ENCODE results near the gene OBSCN. TPM values are rescaled to one million over a fixed set of nuclear protein-coding genes. Genes with fewer than 3 reads are reported as not detected.

Gene OBSCN
- total and polyA plus RNA-seq, 2 experiments from 2014 or later, result 1.1 to 5.2 TPM

DNA sequence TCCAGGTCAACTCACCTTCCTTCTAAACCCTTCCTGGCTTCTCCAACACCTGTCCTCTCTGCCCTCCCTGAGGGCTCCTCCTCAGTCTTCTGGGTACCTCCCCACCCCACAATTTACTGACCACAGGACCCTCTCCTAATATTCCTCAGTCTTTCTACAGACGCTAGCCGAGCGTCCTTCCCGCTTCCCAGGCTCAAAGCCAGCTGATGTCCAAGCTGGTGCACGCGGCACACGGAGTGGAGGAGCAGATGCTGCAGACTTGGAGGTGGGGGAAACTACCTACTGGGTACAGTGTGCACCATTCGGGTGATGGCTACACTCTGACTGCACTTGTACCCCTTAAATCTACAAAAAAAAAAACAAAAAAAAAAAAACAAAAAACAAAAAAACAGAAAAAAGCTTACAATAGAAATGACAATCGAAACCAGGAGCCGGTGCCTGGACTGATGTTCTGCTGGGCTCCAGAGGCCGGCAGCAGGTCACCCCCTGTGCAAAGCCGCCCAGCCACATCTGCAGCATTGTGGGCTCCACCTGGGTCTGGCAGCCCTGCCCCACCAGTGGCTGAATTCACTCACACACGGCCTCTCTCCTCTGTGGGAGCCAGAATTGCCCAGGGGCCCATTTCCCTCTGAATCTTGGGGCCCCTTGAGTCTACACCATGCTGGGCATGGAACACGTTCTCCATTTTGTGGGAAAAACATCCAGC lies 191.8 kb downstream of the OBSCN start:
- H3K27ac ChIP-seq, result no peak overlapping the region
- no peaks in the 10 kb centered on the region for H3K9me3 ChIP-seq (ENCODE audit: low read depth)
- WGBS, 2 experiments (ENCODE audit: low coverage in 1 of 2, low lambda C conversion rate in 2 of 2, missing lambda C conversion rate in 2 of 2), result 96 to 97% methylated on average over 14 of the region's 14 CpGs
- H3K4me3 ChIP-seq, result no peak overlapping the region
- in situ Hi-C loops (cut with MboI), result no loop called here
- no peak for DNase-seq
- peaks cover 56% of the 10 kb centered on the region for H3K79me2 ChIP-seq (ENCODE audit: insufficient read depth)
- no peak overlapping the region for H3K4me2 ChIP-seq (ENCODE audit: unreplicated experiment)
- peaks cover 2% of the 10 kb centered on the region for H3K4me1 ChIP-seq (ENCODE audit: insufficient read depth)
- TF ChIP-seq EZH2phosphoT487 (IDR thresholded peaks at IDR 0.05; ENCODE audit: insufficient read depth, low read depth), result no peak
- TF ChIP-seq EZH2 (IDR thresholded peaks at IDR 0.05; ENCODE audit: insufficient read depth, poor library complexity, severe bottlenecking), result no peak
- no peak overlapping the region for H3K9ac ChIP-seq
- H2AFZ ChIP-seq, result no peak overlapping the region
- H4K20me1 ChIP-seq (ENCODE audit: insufficient read depth), result 0 out of 2 replicates have a peak, but pooled peaks cover 5% of the 10 kb centered on the region
- H3F3A ChIP-seq (ENCODE audit: insufficient read depth), result no peaks in the 10 kb centered on the region
- H3K9me2 ChIP-seq (ENCODE audit: insufficient read depth), result no peaks in the 10 kb centered on the region
- no peaks in the 10 kb centered on the region; the same call in 1 of the 2 replicates for H3K36me3 ChIP-seq (ENCODE audit: low read depth)
- no peaks in the 10 kb centered on the region for H3K27me3 ChIP-seq (replicated peaks; ENCODE audit: insufficient read depth)

DNA sequence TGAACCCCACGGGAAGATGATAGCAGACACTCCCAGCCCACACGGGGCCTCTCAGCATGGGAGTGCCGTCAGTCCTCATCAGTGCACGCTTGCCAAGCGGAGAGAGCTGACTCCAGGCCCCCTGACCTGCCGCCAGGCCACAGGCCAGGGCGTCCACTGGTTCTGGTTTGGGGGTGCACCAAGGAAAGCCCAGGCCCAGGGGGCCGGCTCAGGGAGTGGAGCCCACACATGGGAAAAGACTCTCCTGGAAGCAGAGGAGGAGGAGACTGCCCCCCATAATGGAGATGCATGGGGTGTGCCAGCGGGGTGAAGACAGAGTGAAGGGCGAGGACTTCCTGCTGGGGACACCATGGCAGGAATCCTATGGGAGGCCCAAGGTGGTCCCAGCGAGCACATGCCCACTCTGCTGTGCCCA lies 192.4 kb downstream of the OBSCN start:
- Histone ChIP-seq H3K9me2 (ENCODE audit: insufficient read depth) (no peaks in the 10 kb centered on the region), H3K4me1 (ENCODE audit: insufficient read depth) (peaks cover 8% of the 10 kb centered on the region), H4K20me1 (ENCODE audit: insufficient read depth) (0 out of 2 replicates have a peak, but pooled peaks cover 7% of the 10 kb centered on the region), H3K79me2 (ENCODE audit: insufficient read depth) (peaks cover 61% of the 10 kb centered on the region), H3K9ac (no peak overlapping the region), H3F3A (ENCODE audit: insufficient read depth) (no peaks in the 10 kb centered on the region), H3K36me3 (ENCODE audit: low read depth) (no peaks in the 10 kb centered on the region; the same call in 1 of the 2 replicates), H3K4me2 (ENCODE audit: unreplicated experiment) (no peak overlapping the region), H3K27me3 (replicated peaks; ENCODE audit: insufficient read depth) (no peaks in the 10 kb centered on the region), H2AFZ (no peak overlapping the region), H3K27ac (no peak overlapping the region), H3K4me3 (no peak overlapping the region), H3K9me3 (ENCODE audit: low read depth) (no peaks in the 10 kb centered on the region)
- WGBS, 2 experiments (ENCODE audit: low coverage in 1 of 2, low lambda C conversion rate in 2 of 2, missing lambda C conversion rate in 2 of 2), result 80 to 81% methylated on average over 9 to 11 of the region's 11 CpGs
- in situ Hi-C loops (cut with MboI), result no loop called here
- TF ChIP-seq EZH2 (IDR thresholded peaks at IDR 0.05; ENCODE audit: insufficient read depth, poor library complexity, severe bottlenecking), result no peak
- no peak for TF ChIP-seq EZH2phosphoT487 (IDR thresholded peaks at IDR 0.05; ENCODE audit: insufficient read depth, low read depth)
- no peak for DNase-seq

DNA sequence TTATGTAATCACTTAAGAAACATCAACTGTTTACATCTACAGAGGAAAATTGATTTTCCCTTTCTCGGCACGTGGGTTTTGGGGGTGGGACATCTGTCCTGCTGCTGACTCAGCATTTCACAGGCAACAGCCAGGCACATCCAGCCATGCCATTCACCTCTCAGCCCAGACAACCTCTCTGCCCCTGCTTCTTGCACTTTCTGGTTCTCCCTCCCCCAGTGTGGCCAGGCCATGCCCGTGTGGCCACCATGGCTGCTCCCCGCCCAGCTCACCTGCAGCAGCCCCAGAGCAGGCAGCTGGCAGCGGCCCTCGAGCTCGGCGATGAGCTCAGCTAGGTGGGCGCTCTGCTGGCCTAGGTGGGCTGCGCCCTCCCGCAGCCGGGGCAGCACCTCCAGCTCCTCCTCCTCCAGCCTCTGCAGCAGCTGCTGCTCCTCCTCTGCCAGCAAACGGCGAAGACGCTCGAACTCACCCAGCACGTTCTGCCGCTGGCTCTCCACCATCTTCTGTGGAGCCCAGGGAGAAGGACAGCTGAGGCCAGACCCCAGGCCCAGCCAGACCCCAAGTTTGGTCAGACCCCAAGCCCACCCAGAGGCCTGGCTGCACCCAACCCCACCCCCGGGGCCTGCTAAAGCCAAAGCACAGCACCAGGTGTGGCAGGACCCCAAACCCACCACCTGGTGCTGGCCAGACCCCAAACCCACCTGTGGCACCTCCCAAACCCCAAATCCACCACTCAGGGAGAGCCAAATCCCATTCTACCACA lies 193.0 kb downstream of the OBSCN start:
- Histone ChIP-seq H3K4me1 (ENCODE audit: insufficient read depth) (peaks cover 8% of the 10 kb centered on the region), H3K27ac (no peak overlapping the region), H3K4me3 (no peak overlapping the region), H3K9me3 (ENCODE audit: low read depth) (no peaks in the 10 kb centered on the region), H3K36me3 (ENCODE audit: low read depth) (no peaks in the 10 kb centered on the region; the same call in 1 of the 2 replicates), H3K9ac (no peak overlapping the region), H3K9me2 (ENCODE audit: insufficient read depth) (no peaks in the 10 kb centered on the region), H4K20me1 (ENCODE audit: insufficient read depth) (0 out of 2 replicates have a peak, but pooled peaks cover 7% of the 10 kb centered on the region), H3K4me2 (ENCODE audit: unreplicated experiment) (no peak overlapping the region), H2AFZ (no peak overlapping the region), H3K79me2 (ENCODE audit: insufficient read depth) (peaks cover 68% of the 10 kb centered on the region), H3F3A (ENCODE audit: insufficient read depth) (no peaks in the 10 kb centered on the region), H3K27me3 (replicated peaks; ENCODE audit: insufficient read depth) (no peaks in the 10 kb centered on the region)
- no peak for DNase-seq
- WGBS, 2 experiments (ENCODE audit: low coverage in 1 of 2, low lambda C conversion rate in 2 of 2, missing lambda C conversion rate in 2 of 2), result 82 to 89% methylated on average over 18 to 19 of the region's 19 CpGs
- in situ Hi-C loops (cut with MboI), result no loop called here
- TF ChIP-seq EZH2 (IDR thresholded peaks at IDR 0.05; ENCODE audit: insufficient read depth, poor library complexity, severe bottlenecking) (no peak), EZH2phosphoT487 (IDR thresholded peaks at IDR 0.05; ENCODE audit: insufficient read depth, low read depth) (no peak)

DNA sequence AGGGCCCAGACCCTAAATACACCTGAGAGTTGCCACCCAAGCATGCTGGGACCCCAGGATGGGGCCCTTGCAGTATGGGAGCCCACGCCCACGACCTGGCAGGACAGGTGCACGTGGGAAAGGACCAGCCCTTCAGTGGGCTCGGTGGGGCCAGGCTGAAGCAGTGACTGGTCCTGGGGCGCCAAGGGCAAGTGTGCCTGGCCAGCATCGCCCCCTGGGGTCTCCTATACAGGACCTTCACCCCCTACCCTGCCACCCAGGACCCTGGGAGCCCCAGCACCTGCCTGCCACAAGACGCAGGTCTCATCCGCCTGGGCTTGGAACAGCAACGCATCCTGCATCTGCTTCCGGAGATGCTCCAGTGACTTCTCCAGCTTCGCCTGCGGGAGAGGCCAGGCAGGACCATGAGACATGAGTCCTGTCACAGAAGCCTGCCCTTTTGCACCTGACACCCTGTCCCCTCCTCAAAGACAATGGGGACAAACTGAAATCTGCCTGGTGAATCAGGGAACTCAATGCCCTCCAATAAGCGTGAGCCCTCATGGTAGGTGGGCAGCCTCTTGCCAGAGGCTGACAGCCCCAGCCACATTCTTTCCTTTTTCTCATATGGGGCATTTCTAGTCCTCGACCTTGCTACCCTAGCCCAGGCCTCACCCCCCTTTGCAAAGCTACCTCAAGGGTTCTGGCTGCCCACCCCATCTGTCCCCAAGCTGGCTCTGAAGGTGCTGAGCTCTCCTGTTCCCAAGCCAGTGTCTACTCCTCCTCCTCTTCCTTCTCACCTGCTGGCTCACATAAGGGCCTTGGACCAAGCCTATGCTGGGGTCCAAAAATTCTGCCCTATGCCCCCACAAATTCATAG lies 194.2 kb downstream of the OBSCN start:
- H3K4me1 ChIP-seq (ENCODE audit: insufficient read depth), result peaks cover 8% of the 10 kb centered on the region
- in situ Hi-C loops (cut with MboI), result no loop called here
- no peaks in the 10 kb centered on the region for H3K9me3 ChIP-seq (ENCODE audit: low read depth)
- no peak overlapping the region for H3K27ac ChIP-seq
- 94 to 96% methylated on average over 13 to 14 of the region's 14 CpGs for WGBS, 2 experiments (ENCODE audit: low coverage in 1 of 2, low lambda C conversion rate in 2 of 2, missing lambda C conversion rate in 2 of 2)
- no peaks in the 10 kb centered on the region for H3K36me3 ChIP-seq (ENCODE audit: low read depth)
- no peak overlapping the region for H3K4me2 ChIP-seq (ENCODE audit: unreplicated experiment)
- H3F3A ChIP-seq (ENCODE audit: insufficient read depth), result no peaks in the 10 kb centered on the region
- no peak for TF ChIP-seq EZH2phosphoT487 (IDR thresholded peaks at IDR 0.05; ENCODE audit: insufficient read depth, low read depth)
- TF ChIP-seq EZH2 (IDR thresholded peaks at IDR 0.05; ENCODE audit: insufficient read depth, poor library complexity, severe bottlenecking), result no peak
- H3K9ac ChIP-seq, result no peak overlapping the region
- peaks cover 74% of the 10 kb centered on the region for H3K79me2 ChIP-seq (ENCODE audit: insufficient read depth)
- H3K9me2 ChIP-seq (ENCODE audit: insufficient read depth), result no peaks in the 10 kb centered on the region
- no peaks in the 10 kb centered on the region for H3K27me3 ChIP-seq (replicated peaks; ENCODE audit: insufficient read depth)
- H4K20me1 ChIP-seq (ENCODE audit: insufficient read depth), result 0 out of 2 replicates have a peak, but pooled peaks cover 7% of the 10 kb centered on the region
- H3K4me3 ChIP-seq, result no peak overlapping the region
- no peak for DNase-seq
- H2AFZ ChIP-seq, result no peak overlapping the region
